ENCODE results near the gene OLFML2A.
A peak's percentile ranks its signal among the peaks of the same experiment; 100 is the strongest.

Gene OLFML2A

GRCh38 chr9:124857533-124858162 lies 80.7 kb downstream of the OLFML2A start:
- DNase-seq, result no peak

GRCh38 chr9:124858330-124859046 lies 81.6 kb downstream of the OLFML2A start:
- DNase-seq, result no peak

- DNase-seq, result no peak
Observed at GRCh38 chr9:124859803-124860581, 83.1 kb downstream of the OLFML2A start.

GRCh38 chr9:124860582-124861341 lies 83.8 kb downstream of the OLFML2A start:
- no peak for DNase-seq

- peak; percentile 90 for DNase-seq
Observed at GRCh38 chr9:124861342-124862229, 84.7 kb downstream of the OLFML2A start, which contains the start of the genes ARPC5L and RPL35. ARPC5L (plus strand) TSS chr9:124862130; CDS start chr9:124869291, 7,161 bp downstream. RPL35 (minus strand) TSS chr9:124861957; CDS start chr9:124861912, 45 bp downstream.

- no peak for DNase-seq
Observed at GRCh38 chr9:124863371-124863871, 86.5 kb downstream of the OLFML2A start.
